K562 (cell line): ENCODE measurements around the gene SAE1. TPM values are rescaled to one million over a fixed set of nuclear protein-coding genes. Genes with fewer than 3 reads are reported as not detected.

Source experiments
- BRF2 ChIP-seq: IDR thresholded peaks from 3 replicates; pipeline ENCODE4 v1.6.1; 2011; ENCODE audit warnings: borderline replicate concordance, mild to moderate bottlenecking; ENCODE audit not compliant: insufficient read length, insufficient read depth
- CBFB ChIP-seq: sonication (generic); formaldehyde crosslinking; IDR thresholded peaks from 2 replicates; pipeline ENCODE4 v1.4.0; 2020; ENCODE audit warnings: mild to moderate bottlenecking, missing genetic modification reagents
- CREB3 ChIP-seq: fragments of 450-650 bp; conservative IDR thresholded peaks from 2 replicates; pipeline ENCODE4 v1.6.1; 2016; ENCODE audit warnings: missing genetic modification characterization, low read depth, mild to moderate bottlenecking, missing compliant biosample characterization, moderate library complexity
- ELK1 ChIP-seq: sonication (generic); formaldehyde crosslinking; IDR thresholded peaks from 2 replicates; pipeline ENCODE4 v1.8.1; 2022; ENCODE audit warnings: missing genetic modification reagents
- FOXO4 ChIP-seq: fragments of 450-650 bp; formaldehyde crosslinking; IDR thresholded peaks from 2 replicates; pipeline ENCODE4 v1.4.0; 2020; ENCODE audit warnings: mild to moderate bottlenecking, moderate library complexity
- GMEB1 ChIP-seq: fragments of 250-450 bp; sonication (Bioruptor Pico); IDR thresholded peaks from 2 replicates; pipeline ENCODE4 v1.4.0; 2020; ENCODE audit warnings: mild to moderate bottlenecking
- RFX5 ChIP-seq: IDR thresholded peaks from 2 replicates; pipeline ENCODE4 v1.6.1; 2011; ENCODE audit warnings: low read depth, mild to moderate bottlenecking, improper control_type of control experiment, low read length
- STAG1 ChIP-seq: sonication (generic); formaldehyde crosslinking; IDR thresholded peaks from 2 replicates; pipeline ENCODE4 v1.5.0; 2020; ENCODE audit warnings: missing genetic modification reagents, borderline replicate concordance
- TAF7 ChIP-seq: fragments of 450-650 bp; IDR thresholded peaks from 2 replicates; pipeline ENCODE4 v1.6.1; 2016; ENCODE audit warnings: missing genetic modification characterization, missing compliant biosample characterization
- UBTF ChIP-seq, 2 experiments: IDR thresholded peaks; 2 replicates each; pipeline ENCODE4 v1.6.1; 2012; ENCODE audit warnings: improper control_type of control experiment in 2 of 2, low read depth in 2 of 2, low read length in 2 of 2, borderline replicate concordance in 1 of 2
- ZNF282 ChIP-seq: sonication (generic); formaldehyde crosslinking; IDR thresholded peaks from 2 replicates; pipeline ENCODE4 v1.8.1; 2023; ENCODE audit warnings: missing genetic modification reagents
- ZNF395 ChIP-seq: fragments of 200-800 bp; sonication (Bioruptor generic); IDR thresholded peaks from 2 replicates; pipeline ENCODE4 v1.6.1; 2017; ENCODE audit warnings: missing genetic modification characterization, missing compliant biosample characterization
- ZNF644 ChIP-seq: fragments of 200-800 bp; sonication (Bioruptor generic); IDR thresholded peaks from 2 replicates; pipeline ENCODE4 v1.6.1; 2016; ENCODE audit warnings: low read depth, missing genetic modification characterization, missing compliant biosample characterization
- polyA plus RNA-seq, 8 experiments: library from polyadenylated mRNA; depleted of rRNA in 4 of 8; stranded (reverse) in 5 of 8; unstranded in 3 of 8; fragments of >200 nt; fragmentation: Nextera tagmentation in 2 of 8; fragmentation: Illumina TruSeq in 1 of 8; extraction: Ambion mirVana in 2 of 8; extraction: Trizol in 1 of 8; gene quantifications; 2 replicates each; pipeline versions ENCODE4 v1.2.1 to v1.2.3, GENCODE V29; 2011 to 2014; ENCODE audit warnings: inconsistent platforms in 1 of 8, missing spikeins in 1 of 8
- total RNA-seq, 7 experiments: library from RNA; depleted of rRNA in 6 of 7; stranded (reverse); fragments of >200 nt in 6 of 7; fragmentation: Illumina TruSeq in 2 of 7; extraction: Trizol in 2 of 7; gene quantifications; 2 replicates each; pipeline versions ENCODE4 v1.2.1 to v1.2.3, GENCODE V29; 2011 to 2021; ENCODE audit warnings: low replicate concordance in 1 of 7
- TF ChIP-seq, protein P1 (sequence below): fragments of 250-450 bp; sonication (Bioruptor Pico); IDR thresholded peaks from 2 replicates; pipeline ENCODE4 v1.6.1; 2021; ENCODE audit warnings: mild to moderate bottlenecking

SAE1 gene
- total and polyA plus RNA-seq, 9 of the 15 experiments (the other 6 are each of a cell fraction or from before 2014, with no cell fraction given): 82.8 to 299 (median 217) TPM

GRCh38 chr19:47228168-47228936, 97.7 kb downstream of the SAE1 start (continued):
- 0 out of 2 replicates have a peak, but pooled peaks have one; percentile 20 for TF ChIP-seq TAF7 (tag)
- TF ChIP-seq UBTF (IDR thresholded peaks at IDR 0.05; ENCODE audit: borderline replicate concordance in 1 of 2, low read depth in 2 of 2, low read length in 2 of 2): peak; percentile 36 to 62; a peak in 2 of 4 replicates
- TF ChIP-seq ZNF644 (tag): no peak
- TF ChIP-seq STAG1: no peak
- TF ChIP-seq, protein P1, sequence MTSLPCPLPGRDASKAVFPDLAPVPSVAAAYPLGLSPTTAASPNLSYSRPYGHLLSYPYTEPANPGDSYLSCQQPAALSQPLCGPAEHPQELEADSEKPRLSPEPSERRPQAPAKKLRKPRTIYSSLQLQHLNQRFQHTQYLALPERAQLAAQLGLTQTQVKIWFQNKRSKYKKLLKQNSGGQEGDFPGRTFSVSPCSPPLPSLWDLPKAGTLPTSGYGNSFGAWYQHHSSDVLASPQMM: no peak
- no peak for TF ChIP-seq GMEB1 (CRISPR knock-in tag)
- no peak for TF ChIP-seq ZNF395 (CRISPR knock-in tag)
- TF ChIP-seq CREB3: no peak
- TF ChIP-seq RFX5: no peak
- TF ChIP-seq FOXO4 (CRISPR knock-in tag): peak; percentile 41; the same call in 1 of the 2 replicates
- TF ChIP-seq CBFB (CRISPR knock-in tag): no peak
- no peak for TF ChIP-seq BRF2
- no peak for TF ChIP-seq ELK1 (CRISPR knock-in tag)
- no peak for TF ChIP-seq ZNF282 (CRISPR knock-in tag)
